Neutrophil (primary cell): ENCODE results near the gene AIPL1.

Experiments
- H3K27ac ChIP-seq: fragments of 200-600 bp; sonication (generic); 2 replicates; pipeline ENCODE4 v1.5.1; 2016; ENCODE audit warnings: mild to moderate bottlenecking, moderate library complexity
- H3K27me3 ChIP-seq: fragments of 200-600 bp; sonication (generic); 2 replicates; pipeline ENCODE4 v1.6.0; 2016; ENCODE audit warnings: mild to moderate bottlenecking
- H3K36me3 ChIP-seq: fragments of 200-600 bp; sonication (generic); 2 replicates; pipeline ENCODE4 v1.5.1; 2017
- H3K4me1 ChIP-seq, 2 experiments: fragments of 200-600 bp in 1 of 2; sonication (generic) in 1 of 2; 1 replicate in 1 of 2; 2 replicates in 1 of 2; pipeline versions ENCODE4 v1.5.1 to v1.6.1; 2013 to 2016; ENCODE audit warnings: low read depth in 1 of 2, low read length in 1 of 2, mild to moderate bottlenecking in 1 of 2, moderate library complexity in 1 of 2; ENCODE audit not compliant: control insufficient read depth in 1 of 2, insufficient read depth in 1 of 2
- H3K4me3 ChIP-seq, 2 experiments: fragments of 200-600 bp in 1 of 2; sonication (generic) in 1 of 2; 1 replicate in 1 of 2; 2 replicates in 1 of 2; pipeline ENCODE4 v1.5.1; 2013 to 2016; ENCODE audit warnings: low read depth in 1 of 2, low read length in 1 of 2, mild to moderate bottlenecking in 1 of 2, moderate library complexity in 1 of 2
- H3K9me3 ChIP-seq: fragments of 200-600 bp; sonication (generic); 2 replicates; pipeline ENCODE4 v1.5.1; 2016
- TF ChIP-seq, protein P1 (sequence below): fragments of 200-600 bp; sonication (generic); IDR thresholded peaks from 2 replicates; pipeline ENCODE4 v1.5.1; 2016; ENCODE audit warnings: antibody characterized with exemption

The AIPL1 gene

GRCh38 chr17:6464446-6465041, 29.6 kb upstream of the AIPL1 start:
- Histone ChIP-seq H3K9me3 (no peaks in the 10 kb centered on the region), H3K27me3 (no peaks in the 10 kb centered on the region), H3K27ac (no peak overlapping the region), H3K36me3 (no peaks in the 10 kb centered on the region), H3K4me1 (no peaks in the 10 kb centered on the region), H3K4me3 (no peak overlapping the region)
- TF ChIP-seq, protein P1, sequence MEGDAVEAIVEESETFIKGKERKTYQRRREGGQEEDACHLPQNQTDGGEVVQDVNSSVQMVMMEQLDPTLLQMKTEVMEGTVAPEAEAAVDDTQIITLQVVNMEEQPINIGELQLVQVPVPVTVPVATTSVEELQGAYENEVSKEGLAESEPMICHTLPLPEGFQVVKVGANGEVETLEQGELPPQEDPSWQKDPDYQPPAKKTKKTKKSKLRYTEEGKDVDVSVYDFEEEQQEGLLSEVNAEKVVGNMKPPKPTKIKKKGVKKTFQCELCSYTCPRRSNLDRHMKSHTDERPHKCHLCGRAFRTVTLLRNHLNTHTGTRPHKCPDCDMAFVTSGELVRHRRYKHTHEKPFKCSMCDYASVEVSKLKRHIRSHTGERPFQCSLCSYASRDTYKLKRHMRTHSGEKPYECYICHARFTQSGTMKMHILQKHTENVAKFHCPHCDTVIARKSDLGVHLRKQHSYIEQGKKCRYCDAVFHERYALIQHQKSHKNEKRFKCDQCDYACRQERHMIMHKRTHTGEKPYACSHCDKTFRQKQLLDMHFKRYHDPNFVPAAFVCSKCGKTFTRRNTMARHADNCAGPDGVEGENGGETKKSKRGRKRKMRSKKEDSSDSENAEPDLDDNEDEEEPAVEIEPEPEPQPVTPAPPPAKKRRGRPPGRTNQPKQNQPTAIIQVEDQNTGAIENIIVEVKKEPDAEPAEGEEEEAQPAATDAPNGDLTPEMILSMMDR: no peak

- H3K4me3 ChIP-seq: no peak overlapping the region
- no peaks in the 10 kb centered on the region for H3K9me3 ChIP-seq
- peaks cover 3% of the 10 kb centered on the region for H3K27me3 ChIP-seq
- no peaks in the 10 kb centered on the region for H3K4me1 ChIP-seq
- no peak overlapping the region for H3K27ac ChIP-seq
- TF ChIP-seq, protein P1: no peak
- H3K36me3 ChIP-seq: no peaks in the 10 kb centered on the region
Measured at GRCh38 chr17:6463616-6464445, 28.9 kb upstream of the AIPL1 start.

DNA sequence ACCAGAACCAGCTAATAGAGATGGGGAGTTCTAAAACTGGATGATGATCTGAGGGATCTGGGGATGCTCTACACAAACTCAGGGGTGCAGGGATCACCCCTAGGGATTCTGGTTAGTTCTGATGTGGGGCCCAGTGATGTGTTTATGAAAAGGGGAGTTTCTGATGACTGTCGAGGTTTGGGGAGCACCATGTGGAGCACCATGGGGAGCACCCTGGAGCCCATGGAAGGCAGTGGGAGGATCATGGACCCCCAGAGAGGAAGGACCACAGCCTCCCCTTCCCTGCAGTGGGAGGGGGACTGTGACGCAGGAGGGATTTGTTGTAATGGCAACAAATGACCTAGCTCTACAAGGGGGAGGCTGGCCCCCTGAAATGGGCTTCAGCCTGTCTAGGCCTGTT, 27.8 kb upstream of the AIPL1 start:
- no peak overlapping the region for H3K4me3 ChIP-seq
- H3K4me1 ChIP-seq: no peaks in the 10 kb centered on the region
- H3K36me3 ChIP-seq: no peaks in the 10 kb centered on the region
- TF ChIP-seq, protein P1: no peak
- no peaks in the 10 kb centered on the region for H3K9me3 ChIP-seq
- peaks cover 10% of the 10 kb centered on the region for H3K27me3 ChIP-seq
- H3K27ac ChIP-seq: no peak overlapping the region

- Histone ChIP-seq H3K4me1 (no peaks in the 10 kb centered on the region), H3K4me3 (no peak overlapping the region), H3K9me3 (no peaks in the 10 kb centered on the region), H3K36me3 (no peaks in the 10 kb centered on the region), H3K27ac (no peak overlapping the region), H3K27me3 (peaks cover 17% of the 10 kb centered on the region)
- TF ChIP-seq, protein P1: no peak
Measured at GRCh38 chr17:6461792-6462524, 27.0 kb upstream of the AIPL1 start.

- H3K4me1 ChIP-seq: no peaks in the 10 kb centered on the region
- TF ChIP-seq, protein P1: no peak
- H3K9me3 ChIP-seq: no peaks in the 10 kb centered on the region
- peaks cover 25% of the 10 kb centered on the region for H3K27me3 ChIP-seq
- H3K4me3 ChIP-seq: no peak overlapping the region
- H3K27ac ChIP-seq: no peak overlapping the region
- H3K36me3 ChIP-seq: no peaks in the 10 kb centered on the region
Measured at GRCh38 chr17:6461246-6461645, 26.3 kb upstream of the AIPL1 start.
